Activated CD8-positive, alpha-beta memory T cell treated with anti-CD3 and anti-CD28 coated beads for 24 hours (primary cell): ENCODE results near the gene SOWAHA.
"Not testable (repeated sequence)": the region's sequence is repeated elsewhere in the genome, so short reads cannot be mapped to it uniquely, and the experiment has no call there.

Experiments
- DNase-seq: peaks from one replicate; pipeline ENCODE4 v3.0.0-alpha.2; 2020

SOWAHA gene

DNA sequence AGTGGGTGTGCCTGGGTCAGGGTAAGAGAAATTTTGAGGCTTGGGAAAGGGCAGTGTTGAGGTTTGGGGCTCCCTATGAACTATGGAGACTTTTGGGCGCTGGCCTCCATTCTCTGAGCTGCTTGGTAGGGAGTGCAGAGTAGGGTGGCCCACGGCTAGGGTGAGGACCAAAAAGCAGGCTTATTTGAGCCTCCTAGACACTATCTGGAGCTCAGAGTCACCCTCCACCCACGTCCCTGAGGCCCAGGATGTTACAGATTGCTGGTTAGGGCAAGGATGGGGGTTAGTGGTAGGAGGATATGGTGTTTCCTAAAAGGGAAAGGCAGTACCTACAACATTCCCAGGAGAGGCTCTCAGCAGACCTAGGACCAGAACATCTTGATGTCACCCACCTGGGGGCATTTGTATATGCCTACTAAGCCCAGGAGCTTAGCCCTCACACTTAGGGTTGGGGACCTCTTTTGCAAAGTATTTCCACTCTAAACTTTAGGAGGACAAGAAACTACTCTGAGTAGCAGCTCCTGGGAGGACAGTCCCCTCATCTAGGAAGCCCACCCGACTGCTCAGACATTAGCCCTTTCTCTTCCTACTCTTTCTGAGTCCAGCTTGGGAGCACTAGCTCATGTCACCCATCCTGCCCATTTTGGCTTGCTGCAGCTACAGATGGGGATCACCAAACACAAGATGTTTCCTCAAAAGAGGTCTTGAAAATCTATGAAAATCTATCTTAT lies 15.0 kb downstream of the SOWAHA start:
- DNase-seq: no peak

DNA sequence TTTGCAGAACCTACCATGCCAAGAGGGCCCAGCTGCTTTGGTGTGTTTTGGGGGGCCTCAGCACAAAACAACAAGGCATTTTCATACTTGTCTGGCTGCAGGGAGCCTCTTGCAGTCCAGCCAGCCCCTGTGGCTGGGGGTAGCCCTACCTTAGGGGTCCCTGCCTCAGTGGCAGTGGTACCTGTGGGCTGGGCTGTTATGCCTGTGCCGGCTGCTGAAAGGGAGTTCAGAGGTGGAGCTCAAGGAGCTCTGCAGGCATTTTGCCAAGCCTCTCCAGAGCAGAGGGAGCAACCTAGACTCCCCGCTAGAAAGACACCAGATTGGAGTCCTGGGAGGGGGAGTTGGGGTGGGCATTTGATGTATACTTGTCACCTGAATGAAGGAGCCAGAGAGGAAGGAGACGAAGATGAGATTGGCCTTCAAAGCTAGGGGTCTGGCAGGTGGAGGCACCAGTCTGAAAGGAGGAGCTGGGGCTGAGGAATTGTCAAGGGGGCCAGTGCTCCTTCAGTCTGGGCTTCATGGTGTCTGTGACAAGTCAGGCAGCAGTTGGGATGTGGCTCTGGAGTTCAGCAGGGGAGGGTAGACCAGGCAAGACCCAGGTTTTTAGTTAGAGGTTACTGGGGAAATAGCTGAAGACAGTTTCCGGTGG lies 15.9 kb downstream of the SOWAHA start:
- no peak for DNase-seq

DNA sequence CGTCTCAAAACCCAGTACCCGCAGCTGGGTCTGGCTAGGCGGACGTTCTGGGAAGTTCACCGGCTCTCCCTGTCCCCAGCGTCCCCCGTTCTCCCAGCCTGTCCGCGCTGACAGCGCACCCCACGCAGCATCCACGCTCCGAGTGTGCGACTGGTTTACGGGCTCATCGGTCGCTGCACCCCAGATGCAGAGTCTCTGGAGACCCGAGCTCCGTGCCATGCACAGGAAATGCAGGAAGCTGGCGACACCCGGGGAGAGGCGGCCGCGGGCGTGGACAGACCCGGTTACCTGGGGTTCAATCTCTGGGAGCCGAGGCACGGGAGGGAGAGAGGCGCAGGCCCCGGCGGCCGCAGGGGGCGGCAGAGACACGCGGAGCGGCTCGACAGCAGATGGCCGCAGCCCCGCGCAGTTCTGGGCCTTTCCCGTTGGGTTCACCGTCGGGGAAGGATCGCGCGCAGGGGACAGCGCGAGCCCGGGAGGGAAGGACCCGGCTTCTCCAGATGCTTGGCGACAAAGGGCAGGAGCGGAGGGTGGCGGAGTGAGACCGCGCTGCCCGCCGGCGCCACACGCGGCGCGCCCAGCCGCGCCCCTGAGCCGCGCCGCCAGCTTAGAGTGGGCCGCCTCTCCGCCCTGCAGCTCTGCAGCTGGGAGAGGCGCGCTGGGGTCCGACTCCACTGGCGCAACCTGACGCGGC lies 16.8 kb downstream of the SOWAHA start:
- DNase-seq: peak; percentile 88

DNA sequence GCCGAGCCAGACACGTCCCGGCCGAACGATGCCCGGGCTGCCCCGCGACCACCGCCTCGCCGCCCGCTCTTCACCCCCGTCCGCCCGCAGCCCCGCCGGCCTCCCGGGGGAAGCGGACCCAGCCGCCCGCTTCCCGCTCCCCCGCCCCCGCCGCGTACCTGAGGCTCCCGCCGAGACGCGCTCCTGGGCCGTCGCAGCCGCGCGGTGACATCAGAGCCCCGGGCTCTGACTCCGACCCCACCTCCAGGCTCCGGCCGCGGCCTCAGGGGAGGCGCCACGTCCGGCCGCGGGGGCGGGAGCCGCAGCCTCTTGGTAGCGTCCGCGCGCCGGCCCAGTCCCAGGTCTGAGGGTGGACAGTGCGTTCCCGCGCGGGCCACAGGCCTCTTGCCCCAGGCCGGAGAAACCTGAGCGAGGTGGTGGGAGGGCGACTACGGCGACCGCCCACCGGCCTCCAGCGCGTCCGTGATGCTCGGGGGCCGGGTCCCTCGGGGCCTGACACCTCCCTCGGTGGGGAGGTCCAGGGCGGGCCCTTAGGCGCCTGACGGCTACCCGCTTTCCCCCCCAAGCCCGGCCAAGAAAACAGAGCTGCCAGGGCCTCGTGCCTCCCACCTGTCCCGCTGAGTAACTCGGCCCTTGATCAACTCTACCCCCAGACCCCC lies 17.5 kb downstream of the SOWAHA start, which contains the start of gene SHROOM1:
SHROOM1 (minus strand) TSS at position 212 of the 659 bp plus-strand sequence. CDS start 4,507 bp downstream, outside the sequence.
- peak; percentile 73 for DNase-seq

DNA sequence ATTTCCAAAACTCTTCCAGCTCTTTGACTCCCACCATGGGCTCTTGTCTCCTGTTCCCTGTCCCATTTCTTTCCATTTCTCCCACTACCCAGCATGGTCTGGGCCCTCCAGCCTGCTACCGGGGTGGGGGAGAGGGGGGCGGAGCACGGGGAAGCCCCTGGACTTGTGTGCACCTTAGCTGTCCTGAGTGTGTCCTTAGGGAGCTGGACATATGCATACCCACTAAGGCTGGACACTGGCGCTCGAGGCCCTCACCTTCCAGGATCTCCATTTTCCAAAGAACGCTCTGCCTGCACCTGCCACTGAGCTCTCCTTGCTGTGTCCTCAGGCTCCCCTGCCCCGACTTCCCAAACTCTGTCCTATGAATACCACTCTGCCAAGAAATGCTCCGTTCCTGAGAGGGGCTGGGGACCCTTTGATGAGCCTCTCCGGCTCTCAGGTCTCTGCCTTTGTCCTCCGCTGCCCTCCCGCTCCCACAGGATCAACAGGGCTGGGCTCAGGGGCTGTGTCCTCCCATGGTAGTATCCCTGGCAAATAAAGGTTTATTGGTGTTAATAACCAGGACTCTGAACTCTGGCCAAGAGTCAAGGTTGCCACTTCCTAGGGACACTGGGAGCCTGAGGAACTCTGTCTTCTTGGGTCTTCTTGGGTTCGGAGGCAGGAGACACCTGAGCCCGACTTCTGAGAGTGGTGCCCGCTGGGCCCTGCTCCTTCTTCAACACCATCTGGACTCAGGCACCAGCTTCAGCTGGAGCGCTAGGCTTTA lies 18.2 kb downstream of the SOWAHA start:
- no peak for DNase-seq

DNA sequence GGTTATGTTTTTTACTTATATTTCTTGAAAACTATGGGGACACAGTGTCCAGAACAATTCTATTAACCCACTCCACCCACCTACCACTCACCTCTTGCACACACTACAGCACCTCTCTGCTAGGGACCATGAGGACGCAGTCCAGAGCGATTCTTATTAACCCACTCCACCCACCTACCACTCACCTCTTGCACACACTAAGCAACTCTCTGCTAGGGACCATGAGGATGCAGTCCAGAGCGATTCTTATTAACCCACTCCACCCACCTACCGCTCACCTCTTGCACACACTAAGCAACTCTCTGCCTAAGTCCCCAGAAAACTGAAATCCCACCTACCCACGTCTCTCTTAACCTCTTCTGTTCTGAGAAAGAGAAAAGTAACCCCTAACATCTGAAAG lies 19.5 kb downstream of the SOWAHA start:
- no peak for DNase-seq

DNA sequence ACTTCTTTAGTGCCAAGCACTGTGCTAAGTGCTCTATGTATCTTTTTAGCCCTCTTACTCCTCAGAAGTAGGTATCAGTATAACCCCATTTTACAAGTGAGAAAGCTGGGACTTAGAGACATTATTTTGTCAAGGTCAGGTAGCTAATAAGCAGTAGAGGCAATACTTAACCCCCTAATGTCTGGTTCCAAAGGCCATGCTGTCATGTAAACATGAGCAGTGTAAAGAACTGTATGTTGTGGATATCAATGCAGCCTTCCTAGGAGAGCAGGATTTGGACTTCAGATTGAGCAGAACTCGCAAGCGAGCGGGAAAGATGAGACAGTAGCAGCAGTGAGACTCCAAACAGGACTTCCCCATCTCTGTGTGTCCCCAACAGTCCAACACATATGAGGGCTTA lies 21.0 kb downstream of the SOWAHA start:
- DNase-seq: no peak

DNA sequence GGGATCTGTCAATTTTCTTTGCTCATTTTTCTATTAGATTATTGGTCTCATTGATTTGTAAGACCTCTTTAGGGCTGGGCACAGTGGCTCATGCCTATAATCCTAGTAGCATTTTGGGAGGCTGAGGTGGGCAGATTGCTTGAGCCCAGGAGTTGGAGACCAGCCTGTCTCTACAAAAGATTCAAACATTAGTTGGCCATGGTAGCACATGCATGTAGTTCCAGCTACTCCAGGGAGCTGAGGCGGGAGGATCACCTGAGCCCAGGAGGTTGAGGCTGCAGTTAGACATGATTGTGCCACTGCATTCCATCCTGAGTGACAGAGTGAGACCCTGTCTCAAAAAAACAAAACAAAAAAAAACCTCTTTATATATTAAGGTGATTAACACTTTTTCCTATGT lies 23.8 kb downstream of the SOWAHA start:
- no peak for DNase-seq

DNA sequence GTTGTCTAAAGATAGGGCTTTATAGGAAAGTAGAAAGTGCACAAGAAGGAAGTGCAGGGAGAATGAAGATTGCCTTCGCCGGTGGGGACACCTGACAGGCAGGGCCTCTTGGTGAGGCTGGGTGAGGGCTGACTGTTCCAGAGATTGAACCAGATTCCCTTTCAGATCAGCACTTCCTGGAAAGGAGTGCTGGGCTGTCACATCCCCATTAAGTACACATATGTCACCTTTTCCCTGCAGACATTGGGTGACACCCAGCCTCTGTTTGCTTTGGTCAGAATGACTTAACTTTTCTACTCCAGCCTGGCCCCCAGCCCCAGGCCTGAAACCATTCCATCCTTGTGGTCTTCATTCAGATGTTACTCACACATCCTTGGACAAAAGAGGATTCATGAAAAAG lies 24.8 kb downstream of the SOWAHA start:
- no peak for DNase-seq

DNA sequence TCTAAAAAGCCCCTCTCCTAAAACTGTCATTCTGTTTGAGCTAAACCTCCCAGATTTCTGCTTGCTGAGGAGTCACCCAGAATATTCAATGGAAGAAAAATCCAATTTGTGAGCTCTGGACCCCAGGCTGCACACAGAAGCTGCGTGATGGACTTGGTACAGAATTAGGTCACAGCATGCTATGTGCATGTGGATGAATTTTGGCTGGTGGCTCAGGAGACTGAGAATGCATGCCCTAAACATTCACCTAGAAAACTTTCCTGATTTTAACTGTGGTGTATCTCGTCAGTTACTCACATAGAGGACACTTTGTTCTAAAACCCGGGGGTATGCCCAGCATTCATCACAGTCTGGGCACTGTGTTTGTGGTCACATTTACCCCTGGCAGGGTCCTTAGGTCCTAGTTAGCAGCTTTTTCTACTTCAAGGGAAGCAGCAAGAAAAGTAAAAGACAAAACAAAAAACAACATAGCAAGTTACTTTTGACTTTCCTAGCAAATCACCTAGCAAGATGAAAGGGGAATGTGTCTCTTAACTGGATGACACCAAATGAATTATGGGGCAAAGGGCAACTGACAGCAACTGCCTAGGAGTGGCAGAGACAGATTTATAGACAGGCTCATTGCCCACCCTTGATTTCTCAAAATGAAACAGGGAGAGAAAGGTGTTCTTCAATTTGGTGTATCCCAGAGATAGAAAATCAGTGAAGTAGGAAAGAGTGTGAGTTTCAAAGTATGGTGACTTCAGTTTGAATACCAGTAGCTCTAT lies 25.6 kb downstream of the SOWAHA start:
- no peak for DNase-seq

DNA sequence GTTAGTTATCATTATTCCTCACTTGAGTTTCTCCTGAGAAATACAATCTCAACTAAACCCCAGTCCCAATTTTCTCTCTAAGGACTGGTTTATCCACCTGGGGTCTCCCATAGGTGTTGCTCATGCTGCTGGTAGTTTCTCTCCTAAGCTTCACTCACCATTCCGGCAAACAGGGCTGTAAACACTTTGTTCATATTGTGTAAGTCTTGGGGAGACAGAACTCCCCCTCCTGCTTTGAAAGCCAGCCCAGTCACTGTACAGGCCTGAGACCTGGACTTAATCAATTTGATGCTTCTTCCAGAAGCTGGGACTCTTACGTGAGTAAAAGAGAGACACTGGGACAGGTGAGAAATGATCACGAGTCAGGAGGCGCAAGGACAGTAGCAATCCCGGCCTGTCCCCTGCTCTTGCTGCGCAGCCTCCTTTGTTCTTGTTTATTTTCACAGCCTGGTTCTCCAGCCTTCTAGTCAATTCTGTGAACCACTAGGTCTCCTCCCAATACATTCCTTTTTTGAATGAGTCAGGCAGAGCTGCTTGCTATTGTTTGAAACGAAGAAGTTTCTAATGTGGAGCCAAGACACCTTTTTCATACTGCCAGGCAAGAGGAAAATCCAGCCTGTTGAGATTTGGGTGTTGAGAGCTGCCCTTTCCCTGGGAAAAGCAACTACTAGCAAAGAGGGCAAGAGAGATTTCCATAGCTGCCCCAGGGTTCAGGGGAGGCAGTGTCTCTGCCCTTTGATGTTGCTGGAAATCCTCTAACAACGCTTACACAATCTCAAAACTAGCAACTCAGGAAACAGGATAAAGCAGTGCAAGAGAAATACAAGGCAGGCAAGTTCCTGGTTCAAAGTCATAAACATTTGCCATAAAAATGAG lies 26.6 kb downstream of the SOWAHA start:
- DNase-seq: no peak

DNA sequence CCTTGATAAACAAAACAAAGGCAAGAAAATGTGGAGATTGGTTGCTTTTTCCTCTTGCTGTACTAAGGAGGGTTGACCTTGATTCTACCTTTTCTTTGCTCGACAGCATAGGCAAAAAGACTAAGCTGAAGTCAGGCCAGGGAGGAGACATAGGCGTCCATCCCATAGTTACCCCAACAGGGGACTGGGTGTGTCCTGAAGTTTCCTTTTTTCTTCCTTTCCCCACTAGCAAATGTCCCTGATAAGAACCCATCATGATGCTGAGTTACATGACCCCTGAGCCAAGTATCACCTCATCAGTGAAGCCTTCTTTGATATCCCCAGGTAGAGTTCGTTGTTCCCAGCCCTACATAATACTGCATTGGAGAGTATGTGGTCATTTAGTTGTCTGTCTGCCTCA lies 27.2 kb downstream of the SOWAHA start:
- DNase-seq: no peak

DNA sequence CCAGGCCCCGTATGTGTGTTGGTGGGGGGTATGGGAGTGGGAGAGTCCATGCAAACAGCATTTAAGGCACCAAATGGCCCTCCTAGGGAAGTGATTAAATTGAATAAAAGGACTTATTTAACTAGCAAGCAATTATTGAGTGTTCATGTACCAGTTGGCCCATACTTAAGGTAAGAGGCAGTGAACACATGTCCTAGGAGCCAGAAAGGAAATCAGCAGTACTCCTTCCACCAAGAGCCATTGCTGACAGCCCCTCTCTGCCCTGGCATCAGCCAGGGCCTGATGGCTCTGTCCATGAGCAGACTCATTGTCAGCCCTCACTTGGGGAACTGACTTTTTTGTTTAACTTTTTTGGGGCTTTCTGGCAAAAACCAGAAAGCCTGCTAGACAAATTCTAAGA lies 27.8 kb downstream of the SOWAHA start:
- DNase-seq: no peak

DNA sequence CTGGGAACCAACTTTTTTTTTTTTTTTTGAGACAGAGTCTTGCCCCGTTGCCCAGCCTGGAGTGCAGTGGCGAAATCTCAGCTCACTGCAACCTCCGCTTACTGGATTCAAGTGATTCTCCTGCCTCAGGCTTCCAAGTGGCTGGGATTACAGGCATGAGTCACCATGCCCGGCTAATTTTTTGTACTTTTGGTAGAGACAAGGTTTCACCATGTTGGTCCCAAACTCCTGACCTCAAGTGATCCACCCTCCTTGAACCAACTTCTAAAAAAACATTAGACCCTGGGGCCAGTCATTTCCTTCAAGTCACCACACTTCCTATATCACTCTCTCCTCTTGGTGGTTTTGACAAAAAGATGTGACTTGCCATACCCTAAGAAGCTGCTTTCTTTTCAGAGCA lies 28.2 kb downstream of the SOWAHA start:
- no peak for DNase-seq

DNA sequence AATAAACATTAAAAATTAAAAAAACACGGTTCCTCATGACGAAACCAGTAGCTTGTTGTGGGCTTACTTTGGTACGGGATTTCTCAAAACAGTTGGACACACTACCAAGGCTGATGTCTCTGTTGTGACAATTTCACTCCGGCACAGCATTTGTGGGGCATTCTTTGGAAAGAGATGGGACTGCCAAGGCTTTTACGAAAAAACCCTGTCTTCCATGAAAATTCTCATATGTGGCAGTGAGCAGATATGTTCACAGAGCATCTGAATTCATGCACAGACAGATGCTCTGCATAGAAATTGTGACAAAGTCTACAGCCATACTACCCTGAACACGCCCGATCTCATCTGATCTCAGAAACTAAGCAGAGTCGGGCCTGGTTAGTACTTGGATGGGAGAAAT lies 35.2 kb downstream of the SOWAHA start:
- DNase-seq: no peak

DNA sequence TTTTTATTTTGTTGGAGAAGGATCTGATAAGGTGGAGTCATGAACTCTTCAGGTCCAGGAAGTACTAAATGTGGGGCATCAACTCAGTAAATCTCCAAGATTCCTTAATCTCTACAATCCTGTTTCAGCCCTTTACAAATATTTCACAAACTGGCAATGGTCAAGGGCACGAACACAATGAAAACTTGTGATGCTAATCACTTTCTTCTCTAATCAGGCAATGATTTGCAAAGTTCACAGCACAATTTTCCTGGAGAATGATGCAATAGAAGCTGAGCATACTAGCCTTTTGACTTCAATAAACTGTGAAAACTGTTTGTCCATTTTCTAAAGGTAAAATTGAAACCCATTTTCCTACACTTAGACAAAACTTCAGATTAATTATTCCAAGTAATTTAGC lies 36.2 kb downstream of the SOWAHA start:
- no peak for DNase-seq

DNA sequence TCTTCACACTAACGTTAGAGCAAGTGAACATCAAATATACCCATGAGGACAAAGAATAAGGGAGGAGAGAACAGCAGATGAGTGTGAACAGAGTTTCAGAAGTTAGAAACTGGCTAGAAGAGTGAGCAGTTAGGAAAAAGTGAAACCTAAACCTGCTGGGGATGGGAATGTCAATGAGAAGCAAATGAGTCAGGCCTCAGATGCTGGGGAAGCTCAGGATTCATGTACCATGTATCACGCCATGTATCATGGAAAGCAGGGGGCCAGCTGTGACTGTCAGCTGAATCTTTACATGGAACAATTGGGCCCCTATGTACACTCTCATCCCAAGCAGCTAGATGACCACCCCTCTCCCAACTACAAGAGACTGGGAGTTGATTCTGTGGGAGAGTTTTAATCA lies 37.0 kb downstream of the SOWAHA start:
- no peak for DNase-seq

DNA sequence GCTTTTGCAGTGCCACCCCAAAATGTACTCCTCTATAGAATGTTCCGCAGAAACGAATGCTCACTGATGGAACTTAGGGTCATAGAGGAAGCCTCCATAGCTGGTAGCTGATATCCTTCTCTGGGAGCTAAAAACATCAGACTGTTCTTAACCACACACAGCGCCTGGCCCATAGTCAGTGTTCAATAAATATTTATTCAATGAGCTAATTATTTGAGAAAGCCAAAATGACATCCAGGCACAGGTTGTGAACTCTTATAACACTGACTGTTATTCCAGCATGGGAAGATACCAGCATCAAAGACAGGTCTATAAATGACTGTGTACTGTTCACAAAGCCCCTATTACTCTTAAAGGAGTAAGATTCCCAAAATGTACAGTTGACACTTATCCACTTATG lies 40.2 kb downstream of the SOWAHA start:
- DNase-seq: no peak

DNA sequence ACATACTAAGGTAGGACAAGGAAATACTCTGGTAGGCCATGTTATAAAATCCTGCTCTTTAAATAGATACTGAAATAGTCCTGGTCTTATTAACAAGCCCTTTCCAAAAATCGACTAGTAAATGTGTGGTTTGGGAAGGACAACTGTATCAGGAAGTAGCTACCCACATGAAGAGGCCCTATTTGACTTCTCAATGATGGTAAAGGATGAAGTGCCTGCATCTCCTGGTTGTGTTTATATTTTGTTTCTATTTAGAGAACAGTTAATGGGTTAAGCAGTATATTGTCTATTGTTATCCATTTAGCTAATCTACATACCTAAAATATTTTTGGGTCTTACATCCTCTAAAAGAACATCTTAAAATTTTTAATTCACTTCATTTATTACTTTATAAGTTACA lies 40.7 kb downstream of the SOWAHA start:
- DNase-seq: no peak

DNA sequence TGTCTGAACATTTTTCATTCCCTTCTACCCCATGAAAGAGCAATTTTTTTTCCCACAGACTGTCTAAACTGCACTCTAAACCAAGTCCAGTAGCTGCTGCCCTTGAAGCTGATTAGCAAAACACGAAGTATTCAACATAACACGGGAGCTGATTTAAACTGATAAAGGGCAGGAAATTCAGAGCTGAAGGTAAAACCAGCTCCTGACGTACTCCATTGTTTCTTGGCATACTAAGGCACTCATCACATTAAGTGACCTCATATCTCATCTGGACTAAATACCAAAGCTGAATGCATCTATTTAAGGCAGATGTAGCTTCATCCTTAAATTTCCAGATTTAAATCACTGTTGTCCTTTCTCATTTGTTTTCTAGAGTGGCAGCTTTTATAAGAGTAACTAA lies 41.2 kb downstream of the SOWAHA start:
- no peak for DNase-seq

DNA sequence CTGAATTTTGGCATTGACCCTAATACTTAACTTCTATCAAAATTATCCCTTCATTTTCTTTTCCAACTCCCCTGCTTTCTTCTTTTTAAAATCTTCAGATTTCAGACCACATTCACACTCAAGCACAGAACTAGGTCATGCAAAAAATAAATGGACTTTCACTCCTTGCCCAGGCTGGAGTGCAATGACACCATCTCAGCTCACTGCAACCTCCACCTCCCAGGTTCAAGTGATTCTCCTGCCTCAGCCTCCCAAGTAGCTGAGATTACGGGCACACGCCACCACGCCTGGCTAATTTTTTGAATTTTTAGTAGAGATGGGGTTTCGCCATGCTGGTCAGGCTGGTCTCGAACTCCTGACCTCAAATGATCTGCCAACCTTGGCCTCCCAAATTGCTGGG lies 41.9 kb downstream of the SOWAHA start:
- DNase-seq: not testable (repeated sequence)
